ENCODE results near the gene ZDHHC6.

- TF ChIP-seq CTCF (conservative IDR thresholded peaks at IDR 0.05; ENCODE audit: low read length) (peak; percentile 78), EZH2phosphoT487 (IDR thresholded peaks at IDR 0.05; ENCODE audit: borderline replicate concordance) (no peak)
These were observed 29.0 kb upstream of the ZDHHC6 start for GRCh38 chr10:112475575-112476218.
